Lower leg skin (tissue), 4 donors: ENCODE data around the gene SKAP1. TPM values are rescaled to one million over a fixed set of nuclear protein-coding genes. Genes with fewer than 3 reads are reported as not detected.
"Not testable (repeated sequence)": the region's sequence is repeated elsewhere in the genome, so short reads cannot be mapped to it uniquely, and the experiment has no call there.

ENCODE experiments used
- DNase-seq, 2 donors: peaks; one replicate each; pipeline ENCODE4 v3.0.0-alpha.2; 2019; ENCODE audit warnings: low spot score in 2 of 2
- H3K4me3 ChIP-seq: fragments of 200-600 bp; sonication (generic); 2 replicates; pipeline ENCODE4 v1.5.1; 2017; ENCODE audit warnings: mild to moderate bottlenecking, low read depth; ENCODE audit not compliant: poor library complexity, severe bottlenecking
- POLR2A ChIP-seq, 2 donors: fragments of 450-650 bp; IDR thresholded peaks; one replicate each; pipeline ENCODE4 v1.6.1; 2016 to 2017; ENCODE audit warnings: antibody characterized with exemption in 2 of 2, mild to moderate bottlenecking in 1 of 2, moderate library complexity in 1 of 2
- WGBS, 2 donors: methylation state at CpG; one replicate each; pipeline ENCODE4 v1.1.5; 2018; 5-methylcytosine and 5-hydroxymethylcytosine counted together
- intact Hi-C: fragments of 100-400 bp; cut with DNase I; formaldehyde crosslinking; loops from one replicate; pipeline ENCODE4 v1.15.0; 2023; ENCODE audit warnings: low total_unique reads
- total RNA-seq, 4 donors: library from RNA; depleted of rRNA; stranded (reverse); fragments of >200 nt; gene quantifications; one replicate each; pipeline ENCODE4 v1.1.0, GENCODE V29; 2016
- TF ChIP-seq, protein P1 (sequence below), 3 donors: fragments of 450-650 bp; IDR thresholded peaks; one replicate each; pipeline ENCODE4 v1.5.1; 2016; ENCODE audit warnings: antibody characterized with exemption in 3 of 3, mild to moderate bottlenecking in 3 of 3, moderate library complexity in 2 of 3

The SKAP1 gene
- total RNA-seq, 4 donors from 2014 or later, result 0.99 to 1.2 TPM; not detected in 2

DNA sequence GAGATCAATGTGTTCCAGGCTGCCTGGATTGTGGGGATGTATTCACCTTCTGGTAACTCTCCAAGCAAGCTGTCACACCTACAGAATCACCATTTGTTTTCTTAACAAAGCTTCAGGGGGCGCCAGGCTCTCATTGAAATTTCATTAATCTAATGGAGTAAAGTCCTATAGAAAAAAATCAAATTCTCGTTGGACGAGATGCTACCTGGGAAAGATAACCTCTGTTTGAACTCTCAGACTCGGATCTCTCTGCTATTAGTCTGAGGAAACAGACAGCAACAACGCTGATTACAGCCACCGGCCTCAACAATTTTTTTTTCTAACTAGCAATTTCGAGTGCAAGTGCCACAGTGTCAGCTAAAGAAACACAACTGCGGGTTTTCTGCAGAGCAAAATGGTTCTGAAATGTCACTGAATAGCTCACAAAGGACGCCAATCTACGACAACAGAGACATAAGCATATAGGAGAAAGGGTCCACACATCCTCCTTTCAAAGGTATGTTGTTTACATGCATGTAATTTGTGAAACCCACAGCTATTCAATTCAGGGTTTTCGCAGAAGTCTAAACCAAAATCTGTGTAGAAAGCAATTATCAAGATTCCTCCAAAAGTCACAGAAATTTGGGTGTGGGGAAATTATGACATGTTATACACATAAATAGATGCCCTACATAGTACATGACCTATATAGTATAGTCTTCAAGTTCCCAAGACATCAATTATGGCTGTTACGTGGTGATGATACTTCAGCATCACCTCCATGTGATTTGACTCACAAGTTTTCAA lies 135.8 kb downstream of the SKAP1 start:
- H3K4me3 ChIP-seq, result no peak overlapping the region
- intact Hi-C loops, result no loop called here
- no peak for TF ChIP-seq POLR2A (IDR thresholded peaks at IDR 0.05)
- TF ChIP-seq, protein P1, sequence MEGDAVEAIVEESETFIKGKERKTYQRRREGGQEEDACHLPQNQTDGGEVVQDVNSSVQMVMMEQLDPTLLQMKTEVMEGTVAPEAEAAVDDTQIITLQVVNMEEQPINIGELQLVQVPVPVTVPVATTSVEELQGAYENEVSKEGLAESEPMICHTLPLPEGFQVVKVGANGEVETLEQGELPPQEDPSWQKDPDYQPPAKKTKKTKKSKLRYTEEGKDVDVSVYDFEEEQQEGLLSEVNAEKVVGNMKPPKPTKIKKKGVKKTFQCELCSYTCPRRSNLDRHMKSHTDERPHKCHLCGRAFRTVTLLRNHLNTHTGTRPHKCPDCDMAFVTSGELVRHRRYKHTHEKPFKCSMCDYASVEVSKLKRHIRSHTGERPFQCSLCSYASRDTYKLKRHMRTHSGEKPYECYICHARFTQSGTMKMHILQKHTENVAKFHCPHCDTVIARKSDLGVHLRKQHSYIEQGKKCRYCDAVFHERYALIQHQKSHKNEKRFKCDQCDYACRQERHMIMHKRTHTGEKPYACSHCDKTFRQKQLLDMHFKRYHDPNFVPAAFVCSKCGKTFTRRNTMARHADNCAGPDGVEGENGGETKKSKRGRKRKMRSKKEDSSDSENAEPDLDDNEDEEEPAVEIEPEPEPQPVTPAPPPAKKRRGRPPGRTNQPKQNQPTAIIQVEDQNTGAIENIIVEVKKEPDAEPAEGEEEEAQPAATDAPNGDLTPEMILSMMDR (IDR thresholded peaks at IDR 0.05), result no peak
- WGBS, 2 donors, result 66% methylated on average over 12 of the region's 12 CpGs
- no peak for DNase-seq

DNA sequence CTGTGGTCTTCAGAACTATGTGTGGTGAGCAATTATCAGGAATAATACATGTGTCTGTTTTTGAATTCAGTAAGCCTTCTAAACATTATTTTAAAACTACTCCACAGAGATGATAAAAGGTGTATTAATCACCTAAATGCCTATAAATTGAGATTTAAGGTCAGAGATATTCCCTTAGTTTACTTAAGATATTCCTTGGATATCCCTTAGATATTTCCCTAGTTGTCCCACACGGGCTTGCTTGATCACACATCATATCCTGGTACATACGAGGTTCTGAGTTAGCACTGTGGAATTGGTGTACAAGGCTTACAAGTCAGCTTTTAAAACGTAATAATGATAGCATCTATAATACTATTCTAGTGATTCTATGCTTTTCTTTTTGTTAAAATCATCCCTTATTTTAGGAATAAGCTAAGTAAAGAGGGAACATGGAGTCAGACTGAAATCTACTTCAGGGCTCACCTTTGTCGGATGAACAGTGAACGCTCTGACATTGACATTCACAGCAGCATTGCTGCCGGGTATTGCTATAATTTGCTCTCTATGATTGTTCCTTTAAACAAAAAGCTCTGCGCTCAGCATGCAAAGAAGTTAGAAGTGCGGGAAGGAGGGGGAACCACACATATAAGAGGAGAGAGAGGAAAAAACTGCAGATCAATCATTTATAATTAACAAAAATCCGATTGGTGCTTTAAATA lies 136.5 kb downstream of the SKAP1 start:
- DNase-seq, result no peak
- no peak overlapping the region for H3K4me3 ChIP-seq
- TF ChIP-seq POLR2A (IDR thresholded peaks at IDR 0.05), result no peak
- TF ChIP-seq, protein P1 (IDR thresholded peaks at IDR 0.05), result no peak
- intact Hi-C loops, result no loop called here
- WGBS, 2 donors, result 59 to 61% methylated on average over 9 of the region's 9 CpGs

GRCh38 chr17:48290378-48290777 lies 139.6 kb downstream of the SKAP1 start:
- 60 to 63% methylated on average over 2 of the region's 2 CpGs for WGBS, 2 donors
- H3K4me3 ChIP-seq, result no peak overlapping the region
- TF ChIP-seq, protein P1 (IDR thresholded peaks at IDR 0.05), result no peak
- TF ChIP-seq POLR2A (IDR thresholded peaks at IDR 0.05), result no peak
- intact Hi-C loops, result no loop called here
- no peak for DNase-seq

GRCh38 chr17:48286917-48287316 lies 143.1 kb downstream of the SKAP1 start:
- DNase-seq, H3K4me3 ChIP-seq, intact Hi-C loops: not testable (repeated sequence)
- WGBS, 2 donors, result 94 to 95% methylated on average over 9 of the region's 9 CpGs

DNA sequence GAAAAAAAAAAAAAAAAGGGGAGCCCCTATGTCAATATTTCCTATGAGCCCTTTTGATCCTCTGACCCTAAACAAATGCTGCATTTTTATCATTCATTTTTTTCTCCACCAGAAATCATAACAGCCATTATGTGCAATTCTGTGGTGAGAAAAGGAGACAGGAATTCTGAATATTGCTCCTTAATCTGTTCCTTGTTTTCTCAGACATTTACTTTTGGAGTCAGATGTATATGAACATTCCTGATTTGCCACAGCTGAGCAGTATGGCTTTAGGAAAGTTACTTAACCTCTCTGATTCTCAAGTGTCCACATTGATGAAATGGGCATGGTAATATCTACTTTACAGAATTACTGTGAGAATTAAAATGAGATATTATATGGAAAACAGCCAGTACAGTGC lies 144.4 kb downstream of the SKAP1 start:
- DNase-seq, result no peak
- intact Hi-C loops, result no loop called here
- TF ChIP-seq POLR2A (IDR thresholded peaks at IDR 0.05), result no peak
- TF ChIP-seq, protein P1 (IDR thresholded peaks at IDR 0.05), result no peak
- H3K4me3 ChIP-seq, result no peak overlapping the region

- intact Hi-C loops, result no loop called here
- H3K4me3 ChIP-seq, result no peak overlapping the region
- no peak for DNase-seq
- 82 to 83% methylated on average over 1 of the region's 1 CpG for WGBS, 2 donors
- no peak for TF ChIP-seq POLR2A (IDR thresholded peaks at IDR 0.05)
- TF ChIP-seq, protein P1 (IDR thresholded peaks at IDR 0.05), result no peak
Measured at GRCh38 chr17:48283907-48284306, 146.1 kb downstream of the SKAP1 start.
